WTC11 (cell line): ENCODE data around the gene CDC73. TPM values are rescaled to one million over a fixed set of nuclear protein-coding genes. Genes with fewer than 3 reads are reported as not detected.

Source experiments
- ATAC-seq: fragments of 200-7000 bp; cut with Tn5 transposase; 2 replicates; pipeline ENCODE4 v1.10.0; 2021; ENCODE audit warnings: mild to moderate bottlenecking, moderate library complexity
- CTCF ChIA-PET: fragments of 300-600 bp; sonication (Branson Sonifier 250); formaldehyde crosslinking; loops from one replicate; lab custom pipeline; 2021; ENCODE audit warnings: antibody characterized with exemption; lab: Charles Lee
- POLR2A ChIA-PET: fragments of 350-600 bp; sonication (Branson Sonifier 250); formaldehyde crosslinking; loops from one replicate; lab custom pipeline; 2021; ENCODE audit warnings: antibody characterized with exemption; lab: Charles Lee
- DNase-seq: peaks from one replicate; pipeline ENCODE4 v3.0.0; 2021; ENCODE audit warnings: low spot score
- H3K27ac Mint-ChIP-seq: 2 replicates; pipeline ENCODE4 v1.8.0; 2021; ENCODE audit warnings: mixed read lengths
- H3K27me3 Mint-ChIP-seq: 2 replicates; pipeline ENCODE4 v1.8.0; 2021; ENCODE audit warnings: low read depth, mild to moderate bottlenecking, moderate library complexity, mixed read lengths
- H3K36me3 Mint-ChIP-seq: 2 replicates; pipeline ENCODE4 v1.8.0; 2021; ENCODE audit warnings: mixed read lengths
- H3K4me1 Mint-ChIP-seq: 2 replicates; pipeline ENCODE4 v1.8.0; 2022; ENCODE audit warnings: mixed read lengths
- H3K4me3 Mint-ChIP-seq: 2 replicates; pipeline ENCODE4 v1.8.0; 2021; ENCODE audit warnings: mild to moderate bottlenecking, moderate library complexity, mixed read lengths
- H3K9me3 Mint-ChIP-seq: 2 replicates; pipeline ENCODE4 v1.8.0; 2021; ENCODE audit warnings: mixed read lengths
- AFF4 ChIP-seq: sonication (generic); formaldehyde crosslinking; IDR thresholded peaks from 2 replicates; pipeline ENCODE4 v1.8.1; 2023; ENCODE audit warnings: mild to moderate bottlenecking, missing genetic modification reagents, borderline replicate concordance
- ARID4B ChIP-seq: sonication (generic); formaldehyde crosslinking; IDR thresholded peaks from 2 replicates; pipeline ENCODE4 v1.8.0; 2023; ENCODE audit warnings: missing genetic modification reagents, mild to moderate bottlenecking, borderline replicate concordance
- ATF1 ChIP-seq: sonication (generic); formaldehyde crosslinking; IDR thresholded peaks from 2 replicates; pipeline ENCODE4 v1.8.1; 2023; ENCODE audit warnings: mild to moderate bottlenecking, moderate library complexity, missing genetic modification reagents
- ATF2 ChIP-seq: sonication (generic); formaldehyde crosslinking; IDR thresholded peaks from 2 replicates; pipeline ENCODE4 v1.8.1; 2022; ENCODE audit warnings: low read depth, missing genetic modification reagents, borderline replicate concordance
- FOXK1 ChIP-seq: sonication (generic); formaldehyde crosslinking; IDR thresholded peaks from 2 replicates; pipeline ENCODE4 v1.8.0; 2022; ENCODE audit warnings: mild to moderate bottlenecking, moderate library complexity, missing genetic modification reagents
- FOXP4 ChIP-seq: sonication (generic); formaldehyde crosslinking; IDR thresholded peaks from 2 replicates; pipeline ENCODE4 v1.8.0; 2022; ENCODE audit warnings: mild to moderate bottlenecking, missing genetic modification reagents
- HMGA2 ChIP-seq: fragments of 250-450 bp; sonication (Bioruptor Pico); IDR thresholded peaks from 2 replicates; pipeline ENCODE4 v1.4.0; 2021; ENCODE audit warnings: mild to moderate bottlenecking, moderate library complexity
- PREB ChIP-seq: sonication (generic); formaldehyde crosslinking; IDR thresholded peaks from 2 replicates; pipeline ENCODE4 v1.8.1; 2022; ENCODE audit warnings: mild to moderate bottlenecking, missing genetic modification reagents, moderate library complexity, borderline replicate concordance
- SP1 ChIP-seq: sonication (generic); formaldehyde crosslinking; conservative IDR thresholded peaks from 2 replicates; pipeline ENCODE4 v1.8.1; 2022; ENCODE audit warnings: missing genetic modification reagents
- ZMAT4 ChIP-seq: fragments of 250-450 bp; sonication (Bioruptor Pico); IDR thresholded peaks from 2 replicates; pipeline ENCODE4 v1.9.0; 2021; ENCODE audit warnings: mild to moderate bottlenecking
- ZNF263 ChIP-seq: sonication (generic); formaldehyde crosslinking; IDR thresholded peaks from 2 replicates; pipeline ENCODE4 v1.8.1; 2022; ENCODE audit warnings: low read depth, mild to moderate bottlenecking, moderate library complexity, missing genetic modification reagents
- ZNF396 ChIP-seq: fragments of 250-450 bp; sonication (Bioruptor Pico); IDR thresholded peaks from 2 replicates; pipeline ENCODE4 v1.8.0; 2021; ENCODE audit warnings: mild to moderate bottlenecking, moderate library complexity, borderline replicate concordance
- ZNF423 ChIP-seq: fragments of 250-450 bp; sonication (Bioruptor Pico); IDR thresholded peaks from 2 replicates; pipeline ENCODE4 v2.1.2; 2022; ENCODE audit warnings: mild to moderate bottlenecking, moderate library complexity
- ZNF671 ChIP-seq: fragments of 250-450 bp; sonication (Bioruptor Pico); IDR thresholded peaks from 2 replicates; pipeline ENCODE4 v1.8.0; 2021; ENCODE audit warnings: mild to moderate bottlenecking
- total RNA-seq: library from RNA; stranded (reverse); gene quantifications from 3 replicates; pipeline ENCODE4 v1.2.3, GENCODE V29; 2021
- TF ChIP-seq, protein P1 (sequence below): sonication (generic); formaldehyde crosslinking; conservative IDR thresholded peaks from 2 replicates; pipeline ENCODE4 v1.8.1; 2023; ENCODE audit warnings: mild to moderate bottlenecking, low read depth, missing genetic modification reagents, moderate library complexity

Gene CDC73
- total RNA-seq, 1 experiment from 2014 or later = 57.1 TPM

- TF ChIP-seq PREB (CRISPR knock-in tag) = no peak
Measured at GRCh38 chr1:193123751-193124150, 1.9 kb downstream of the CDC73 start (continued).

GRCh38 chr1:193125369-193125768 is 3.5 kb downstream of the CDC73 start:
- ChIA-PET CTCF (interaction anchor here (0.7 kb wide), 1 partner anchor 275 kb away, joined by 3 read pairs; no protein-coding TSS in a partner anchor), POLR2A (no interaction called here)
- Mint-ChIP-seq H3K9me3 (no peaks in the 10 kb centered on the region), H3K36me3 (peaks cover 26% of the 10 kb centered on the region), H3K4me1 (peaks cover 16% of the 10 kb centered on the region), H3K27me3 (no peaks in the 10 kb centered on the region; the same call in 1 of the 2 replicates), H3K4me3 (no peak overlapping the region), H3K27ac (no peak overlapping the region)
- DNase-seq (no peak), ATAC-seq (no peak)
- no peak for TF ChIP-seq HMGA2
- no peak for TF ChIP-seq ATF1 (CRISPR knock-in tag)
- no peak for TF ChIP-seq ZNF396 (CRISPR knock-in tag)

- Mint-ChIP-seq H3K9me3 (no peaks in the 10 kb centered on the region), H3K27ac (no peak overlapping the region), H3K4me1 (no peaks in the 10 kb centered on the region), H3K27me3 (no peaks in the 10 kb centered on the region), H3K36me3 (peaks cover 56% of the 10 kb centered on the region), H3K4me3 (no peak overlapping the region)
- CTCF ChIA-PET = no interaction called here
- POLR2A ChIA-PET = no interaction called here
- DNase-seq = no peak
- ATAC-seq = no peak
- TF ChIP-seq ZNF671 (CRISPR knock-in tag) = no peak
- no peak for TF ChIP-seq ZNF263
- no peak for TF ChIP-seq FOXK1 (CRISPR knock-in tag)
- TF ChIP-seq SP1 = no peak
- no peak for TF ChIP-seq ATF2 (CRISPR knock-in tag)
- no peak for TF ChIP-seq ARID4B (CRISPR knock-in tag)
- no peak for TF ChIP-seq ZNF423 (CRISPR knock-in tag)
- TF ChIP-seq, protein P1, sequence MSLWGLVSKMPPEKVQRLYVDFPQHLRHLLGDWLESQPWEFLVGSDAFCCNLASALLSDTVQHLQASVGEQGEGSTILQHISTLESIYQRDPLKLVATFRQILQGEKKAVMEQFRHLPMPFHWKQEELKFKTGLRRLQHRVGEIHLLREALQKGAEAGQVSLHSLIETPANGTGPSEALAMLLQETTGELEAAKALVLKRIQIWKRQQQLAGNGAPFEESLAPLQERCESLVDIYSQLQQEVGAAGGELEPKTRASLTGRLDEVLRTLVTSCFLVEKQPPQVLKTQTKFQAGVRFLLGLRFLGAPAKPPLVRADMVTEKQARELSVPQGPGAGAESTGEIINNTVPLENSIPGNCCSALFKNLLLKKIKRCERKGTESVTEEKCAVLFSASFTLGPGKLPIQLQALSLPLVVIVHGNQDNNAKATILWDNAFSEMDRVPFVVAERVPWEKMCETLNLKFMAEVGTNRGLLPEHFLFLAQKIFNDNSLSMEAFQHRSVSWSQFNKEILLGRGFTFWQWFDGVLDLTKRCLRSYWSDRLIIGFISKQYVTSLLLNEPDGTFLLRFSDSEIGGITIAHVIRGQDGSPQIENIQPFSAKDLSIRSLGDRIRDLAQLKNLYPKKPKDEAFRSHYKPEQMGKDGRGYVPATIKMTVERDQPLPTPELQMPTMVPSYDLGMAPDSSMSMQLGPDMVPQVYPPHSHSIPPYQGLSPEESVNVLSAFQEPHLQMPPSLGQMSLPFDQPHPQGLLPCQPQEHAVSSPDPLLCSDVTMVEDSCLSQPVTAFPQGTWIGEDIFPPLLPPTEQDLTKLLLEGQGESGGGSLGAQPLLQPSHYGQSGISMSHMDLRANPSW (CRISPR knock-in tag) = no peak
- TF ChIP-seq ZMAT4 (CRISPR knock-in tag) = no peak
- no peak for TF ChIP-seq FOXP4 (CRISPR knock-in tag)
- no peak for TF ChIP-seq AFF4 (CRISPR knock-in tag)
Measured at GRCh38 chr1:193131266-193131860, 9.5 kb downstream of the CDC73 start.
